Measurements from ENCODE around the gene TACO1.

DNA sequence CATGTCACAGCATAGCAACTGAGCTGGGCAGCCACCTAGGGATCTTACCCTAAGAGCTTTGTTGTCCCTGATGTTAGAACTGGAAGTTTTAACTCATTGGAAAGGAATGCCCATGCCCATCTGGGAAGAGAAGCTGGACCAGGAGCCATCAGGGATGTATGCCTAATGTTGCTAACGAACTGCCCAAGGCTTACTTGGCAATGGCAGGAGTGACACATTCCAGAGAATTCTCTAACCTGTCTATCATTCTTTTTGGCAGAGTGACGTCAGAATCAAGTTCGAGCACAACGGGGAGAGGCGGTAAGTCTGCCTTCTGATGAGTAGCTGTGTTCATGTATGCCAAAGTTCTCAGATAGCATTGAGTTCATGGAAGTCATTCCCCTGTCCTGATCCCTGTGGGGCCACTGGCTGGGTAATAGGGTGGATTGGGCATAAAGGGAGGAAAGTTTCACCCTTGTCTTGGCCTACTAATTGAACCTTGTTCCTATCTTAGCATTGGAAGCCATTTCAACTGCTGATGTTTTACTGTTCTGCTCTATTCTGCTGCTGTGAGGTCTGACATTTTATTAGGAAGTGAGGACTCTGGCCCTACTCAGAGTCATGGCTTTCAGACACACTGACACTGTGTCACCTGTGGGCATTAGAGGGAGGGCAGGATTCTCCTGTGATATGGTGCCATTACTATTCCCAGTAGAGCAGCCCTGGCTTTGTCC lies 45.2 kb downstream of the TACO1 start:
- TF ChIP-seq POLR2A (IDR thresholded peaks at IDR 0.05) (no peak), CTCF (IDR thresholded peaks at IDR 0.05) (no peak), POLR2AphosphoS5 (IDR thresholded peaks at IDR 0.05) (no peak)
